Activated CD4-positive, alpha-beta T cell treated with anti-CD3 and anti-CD28 coated beads, Interleukin-2, Interleukin-6, amounts not matched to agents 100 ng/mL and 50 ng/mL, durations not matched to agents 16 hours and 8 hours (primary cell): Measurements from ENCODE around the gene SLC3A2.

ENCODE experiments used
- DNase-seq: peaks from one replicate; pipeline ENCODE4 v3.0.0-alpha.2; 2020

The SLC3A2 gene

GRCh38 chr11:62912268-62912667 lies 31.6 kb downstream of the SLC3A2 start:
- DNase-seq, result no peak

- DNase-seq, result no peak
Observed at GRCh38 chr11:62914416-62914815, 33.7 kb downstream of the SLC3A2 start.

GRCh38 chr11:62917906-62918502 lies 37.3 kb downstream of the SLC3A2 start:
- DNase-seq, result no peak

- no peak for DNase-seq
Observed at GRCh38 chr11:62918531-62918930, 37.8 kb downstream of the SLC3A2 start.

GRCh38 chr11:62919476-62919875 lies 38.8 kb downstream of the SLC3A2 start:
- no peak for DNase-seq

GRCh38 chr11:62919898-62920640 lies 39.4 kb downstream of the SLC3A2 start:
- DNase-seq, result no peak

- DNase-seq, result no peak
Observed at GRCh38 chr11:62921201-62921572, 40.5 kb downstream of the SLC3A2 start, which contains the start of gene CHRM1. TSS of gene CHRM1 (minus strand) at chr11:62921363. CDS start at chr11:62911100, 10,263 bp downstream.

- no peak for DNase-seq
Observed at GRCh38 chr11:62921573-62922188, 41.0 kb downstream of the SLC3A2 start.

- DNase-seq, result no peak
Observed at GRCh38 chr11:62922189-62922589, 41.5 kb downstream of the SLC3A2 start.

GRCh38 chr11:62922653-62923431 lies 42.1 kb downstream of the SLC3A2 start:
- DNase-seq, result peak; percentile 49

GRCh38 chr11:62923601-62924411 lies 43.1 kb downstream of the SLC3A2 start:
- no peak for DNase-seq

GRCh38 chr11:62925308-62925707 lies 44.6 kb downstream of the SLC3A2 start:
- no peak for DNase-seq

- no peak for DNase-seq
Observed at GRCh38 chr11:62925745-62926679, 45.3 kb downstream of the SLC3A2 start.

- no peak for DNase-seq
Observed at GRCh38 chr11:62926680-62927455, 46.2 kb downstream of the SLC3A2 start.

GRCh38 chr11:62928011-62928410 lies 47.3 kb downstream of the SLC3A2 start:
- DNase-seq, result no peak

GRCh38 chr11:62930157-62930556 lies 49.5 kb downstream of the SLC3A2 start:
- DNase-seq, result no peak

- no peak for DNase-seq
Observed at GRCh38 chr11:62930666-62931065, 50.0 kb downstream of the SLC3A2 start.

GRCh38 chr11:62931499-62932278 lies 51.0 kb downstream of the SLC3A2 start:
- no peak for DNase-seq

- no peak for DNase-seq
Observed at GRCh38 chr11:62933285-62933684, 52.6 kb downstream of the SLC3A2 start.
